Keratinocyte (primary cell): ENCODE measurements around the gene TTC31.
A peak's percentile ranks its signal among the peaks of the same experiment; 100 is the strongest.

Experiments
- EZH2 ChIP-seq: IDR thresholded peaks from one replicate; pipeline ENCODE4 v1.6.1; 2012; ENCODE audit warnings: inconsistent platforms, mild to moderate bottlenecking, low read length, moderate library complexity
- TF ChIP-seq, protein P1 (sequence below), 3 experiments: IDR thresholded peaks in 1 of 3; conservative IDR thresholded peaks in 1 of 3; optimal IDR thresholded peaks in 1 of 3; 2 replicates in 2 of 3; 3 replicates in 1 of 3; pipeline versions ENCODE3 to v1.5.1; 2011; ENCODE audit warnings: low read length in 3 of 3, mild to moderate bottlenecking in 3 of 3, moderate library complexity in 2 of 3, control low read depth in 1 of 3, inconsistent platforms in 1 of 3; ENCODE audit not compliant: insufficient read depth in 2 of 3; ENCODE audit errors: extremely low read depth in 1 of 3

DNA sequence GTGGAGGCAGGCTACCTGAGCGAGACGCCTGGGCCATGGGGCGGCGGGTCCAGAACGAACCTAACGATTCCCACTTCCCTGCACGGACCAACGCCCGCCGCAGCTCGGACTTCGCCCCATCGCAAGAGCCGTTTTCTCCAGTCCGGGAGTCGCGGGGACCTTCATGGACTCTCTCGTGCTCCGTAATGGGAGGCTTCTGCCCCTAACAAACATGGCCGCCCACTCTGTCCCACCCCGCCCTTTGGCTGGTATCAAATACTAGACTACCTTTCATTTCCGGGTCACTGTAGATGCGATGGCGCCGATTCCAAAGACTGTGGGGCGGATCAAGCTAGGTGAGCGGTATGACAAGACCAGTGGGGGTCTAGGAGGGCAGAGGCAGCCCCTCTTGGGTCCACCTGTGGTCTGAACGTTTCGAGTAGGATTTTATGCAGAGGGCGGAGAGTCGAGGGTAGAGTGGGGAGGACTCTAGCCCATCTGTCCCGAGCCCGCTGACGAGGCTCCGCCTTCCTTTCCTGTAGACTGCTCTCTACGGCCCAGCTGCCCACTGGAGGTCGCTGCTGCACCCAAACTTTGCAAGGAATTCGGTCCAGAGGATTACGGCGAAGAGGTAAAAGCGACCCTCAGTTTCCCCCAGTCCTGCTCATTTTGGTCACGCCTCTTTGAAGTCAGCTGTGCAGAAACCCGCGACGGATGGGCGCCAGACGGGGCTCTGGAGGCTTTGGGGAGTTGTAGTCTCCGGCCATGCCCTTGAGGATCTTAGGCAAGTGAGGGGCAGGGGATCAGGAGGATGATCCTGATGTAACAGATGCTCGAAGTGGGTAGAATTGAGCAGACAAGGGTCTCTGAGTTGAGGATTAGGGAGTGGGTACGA is at the start of gene TTC31, which contains the start of gene CCDC142:
- TF ChIP-seq, protein P1, sequence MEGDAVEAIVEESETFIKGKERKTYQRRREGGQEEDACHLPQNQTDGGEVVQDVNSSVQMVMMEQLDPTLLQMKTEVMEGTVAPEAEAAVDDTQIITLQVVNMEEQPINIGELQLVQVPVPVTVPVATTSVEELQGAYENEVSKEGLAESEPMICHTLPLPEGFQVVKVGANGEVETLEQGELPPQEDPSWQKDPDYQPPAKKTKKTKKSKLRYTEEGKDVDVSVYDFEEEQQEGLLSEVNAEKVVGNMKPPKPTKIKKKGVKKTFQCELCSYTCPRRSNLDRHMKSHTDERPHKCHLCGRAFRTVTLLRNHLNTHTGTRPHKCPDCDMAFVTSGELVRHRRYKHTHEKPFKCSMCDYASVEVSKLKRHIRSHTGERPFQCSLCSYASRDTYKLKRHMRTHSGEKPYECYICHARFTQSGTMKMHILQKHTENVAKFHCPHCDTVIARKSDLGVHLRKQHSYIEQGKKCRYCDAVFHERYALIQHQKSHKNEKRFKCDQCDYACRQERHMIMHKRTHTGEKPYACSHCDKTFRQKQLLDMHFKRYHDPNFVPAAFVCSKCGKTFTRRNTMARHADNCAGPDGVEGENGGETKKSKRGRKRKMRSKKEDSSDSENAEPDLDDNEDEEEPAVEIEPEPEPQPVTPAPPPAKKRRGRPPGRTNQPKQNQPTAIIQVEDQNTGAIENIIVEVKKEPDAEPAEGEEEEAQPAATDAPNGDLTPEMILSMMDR (optimal IDR thresholded peaks at IDR 0.05 in 1 of 3, IDR thresholded peaks at IDR 0.05 in 1 of 3, conservative IDR thresholded peaks at IDR 0.05 in 1 of 3; ENCODE audit: extremely low read depth in 1 of 3, insufficient read depth in 2 of 3, low read length in 3 of 3) = peak; percentile 89 to 92 (median 92)
- no peak for TF ChIP-seq EZH2
